Heart left ventricle (tissue), 16 donors: ENCODE measurements around the gene TET1. TPM values are rescaled to one million over a fixed set of nuclear protein-coding genes. Genes with fewer than 3 reads are reported as not detected.
"Not testable (repeated sequence)": the region's sequence is repeated elsewhere in the genome, so short reads cannot be mapped to it uniquely, and the experiment has no call there.

Source experiments
- ATAC-seq, 4 donors: fragments of 200-7000 bp; cut with Tn5 transposase; one replicate each; pipeline ENCODE4 v1.9.1; 2020 to 2022; ENCODE audit warnings: moderate library complexity in 4 of 4, mild to moderate bottlenecking in 3 of 4, moderate number of reproducible peaks in 1 of 4
- DNase-seq, 5 donors: peaks; one replicate each; pipeline ENCODE4 v3.0.0-alpha.2; 2020
- H3K27ac ChIP-seq, 12 donors: fragments of 200-600 bp; sonication (generic) in 4 of 12; one replicate each; pipeline versions ENCODE4 v1.5.0 to v1.8.0; 2016 to 2022; ENCODE audit warnings: mild to moderate bottlenecking in 2 of 12
- H3K27me3 ChIP-seq, 9 donors: fragments of 200-600 bp; sonication (generic) in 2 of 9; one replicate each; pipeline versions ENCODE4 v1.5.1 to v1.8.0; 2016 to 2022; ENCODE audit warnings: mild to moderate bottlenecking in 3 of 9
- H3K36me3 ChIP-seq, 9 donors: fragments of 200-600 bp; sonication (generic) in 2 of 9; one replicate each; pipeline versions ENCODE4 v1.5.0 to v1.8.0; 2018 to 2022; ENCODE audit warnings: mild to moderate bottlenecking in 2 of 9
- H3K4me1 ChIP-seq, 12 donors: fragments of 200-600 bp; sonication (generic) in 4 of 12; one replicate each; pipeline versions ENCODE4 v1.5.0 to v1.8.0; 2016 to 2022; ENCODE audit warnings: mild to moderate bottlenecking in 3 of 12
- H3K4me3 ChIP-seq, 12 donors: fragments of 200-600 bp; sonication (generic) in 4 of 12; one replicate each; pipeline versions ENCODE4 v1.5.0 to v1.8.0; 2017 to 2022; ENCODE audit warnings: mild to moderate bottlenecking in 9 of 12, moderate library complexity in 4 of 12
- H3K9me3 ChIP-seq, 12 donors: fragments of 200-600 bp; sonication (generic) in 4 of 12; one replicate each; pipeline versions ENCODE4 v1.5.0 to v1.8.0; 2016 to 2022; ENCODE audit warnings: mild to moderate bottlenecking in 1 of 12
- CTCF ChIP-seq, 12 donors: fragments of 200-600 bp; sonication (generic) in 4 of 12; IDR thresholded peaks; one replicate each; pipeline versions ENCODE4 v1.5.0 to v1.8.0; 2018 to 2022; ENCODE audit warnings: antibody characterized with exemption in 12 of 12, mild to moderate bottlenecking in 5 of 12
- POLR2A ChIP-seq, 2 donors: fragments of 450-650 bp; IDR thresholded peaks; one replicate each; pipeline ENCODE4 v1.6.1; 2017; ENCODE audit warnings: antibody characterized with exemption in 2 of 2, mild to moderate bottlenecking in 2 of 2, moderate library complexity in 2 of 2
- WGBS, 4 donors: extraction: QIAGEN DNeasy Blood & Tissue Kit in 2 of 4; methylation state at CpG; one replicate each; pipeline versions ENCODE4 v1.1.5 to v1.1.7; 2013 to 2018; 5-methylcytosine and 5-hydroxymethylcytosine counted together
- intact Hi-C, 10 donors: fragments of 100-400 bp; cut with DNase I; formaldehyde crosslinking; loops; one replicate each; pipeline versions ENCODE4 v1.11.1 to v1.14.2; 2022
- long read RNA-seq, 3 donors: library from polyadenylated mRNA; unstranded; transcript quantifications; one replicate each; pipeline ENCODE4 v2.0.0, GENCODE V29; 2020 to 2021
- polyA plus RNA-seq, 2 donors: library from polyadenylated mRNA; stranded (reverse); fragments of 200-250 nt; gene quantifications; one replicate each; pipeline ENCODE4 v1.2.3, GENCODE V29; 2013
- total RNA-seq, 9 donors: library from RNA; depleted of rRNA in 2 of 9; stranded (reverse); fragments of >200 nt in 2 of 9; fragmentation: NEBNext Ultra II Directional in 3 of 9; extraction: Animal tissue kit (Norgen Biotek cat#: 25700) in 3 of 9; gene quantifications; one replicate each; pipeline versions ENCODE4 v1.1.0 to v1.2.4, GENCODE V29; 2016 to 2023
- donor health status: ischemic (EF 13 %, LVEDD 7.1; RV severe dilation, severe dysfunction).
- donor health status: healthy with polysubstance abuse.
- donor health status: DM: no; HTN: yes; CAD: no.
- donor health status: DM: no; HTN: no; CAD: no.
- donor health status: ischemic (EF 25% LVEDD 6.9; RV normal size, moderate dysfunction).
- donor health status: ischemic (EF 25% LVEDD 5.7; RV mildly dilated, moderate dysfunction).
- donor health status: healthy.
- donor health status: DM: yes; HTN: yes; CAD: no.
- donor health status: ischemic (EF 35%, LVEDD 5.7; RV mildly dilated, moderate dysfunction).
- donor health status: nonischemic (EF 11% LVEDD 7.7; RV severe dilation, severe dysfunction).
- donor health status: DM: yes; HTN: yes; CAD: no.
- donor health status: PGD.
- donor health status: ischemic (EF 29% LVEDD 5.4; RV normal size, mild dysfunction).
- donor health status: nonischemic (EF 23%, LVEDD 6.1; RV moderate dilation, normal function).

Gene TET1
- 1 to 10 TPM; 1.3 to 4.1 (median 2.6) TPM for total RNA-seq
- under 1 TPM; 0.27 to 0.42 TPM for polyA plus RNA-seq
- long read RNA-seq, donor 1, partial matches to known transcripts = 0 of 1 reads
- long read RNA-seq, donor 1, other reads (novel, unspliced or antisense) = 1 of 1 reads
- long read RNA-seq, donor 2, partial matches to known transcripts = 0 of 3 reads
- long read RNA-seq, donor 2, other reads (novel, unspliced or antisense) = 3 of 3 reads
- long read RNA-seq, donor 3 = 0 reads

DNA sequence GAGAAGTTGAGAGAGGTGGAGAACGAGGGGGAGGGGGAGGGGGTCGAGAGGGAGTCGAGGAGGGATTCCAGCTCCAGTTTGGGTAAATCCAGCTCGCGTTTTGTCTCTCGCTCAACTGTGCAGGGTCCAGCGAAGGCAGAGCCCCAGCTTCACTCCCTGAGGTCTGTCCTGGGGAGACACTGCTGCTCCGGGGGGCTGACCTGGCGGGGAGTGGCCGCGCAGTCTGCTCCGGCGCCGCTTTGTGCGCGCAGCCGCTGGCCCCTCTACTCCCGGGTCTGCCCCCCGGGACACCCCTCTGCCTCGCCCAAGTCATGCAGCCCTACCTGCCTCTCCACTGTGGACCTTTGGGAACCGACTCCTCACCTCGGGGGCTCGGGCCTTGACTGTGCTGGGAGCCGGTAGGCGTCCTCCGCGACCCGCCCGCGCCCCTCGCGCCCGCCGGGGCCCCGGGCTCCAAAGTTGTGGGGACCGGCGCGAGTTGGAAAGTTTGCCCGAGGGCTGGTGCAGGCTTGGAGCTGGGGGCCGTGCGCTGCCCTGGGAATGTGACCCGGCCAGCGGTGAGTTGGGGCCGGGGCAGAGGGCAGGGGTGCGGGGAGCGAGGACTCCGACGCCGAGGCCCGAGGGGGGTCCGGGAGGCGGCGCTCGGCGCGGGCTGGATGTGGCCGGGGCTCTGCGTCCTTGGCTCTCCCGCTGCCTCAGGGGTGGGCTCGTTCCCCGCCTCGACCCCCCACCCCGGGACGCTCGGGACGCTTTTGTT, at the start of gene TET1:
TSS of gene TET1 (plus strand) at position 152 of the 757 bp plus-strand sequence. CDS start 12,002 bp downstream, outside the sequence.
- Histone ChIP-seq H3K27me3 (peaks cover 0 to 46% (median 9%) of the 10 kb centered on the region in 9 donors), H3K27ac (peak within 1 kb of the TSS in 7 of 12 donors; percentile 3 to 63 (median 32)), H3K4me1 (peaks cover 0 to 27% (median 7%) of the 10 kb centered on the region in 12 donors), H3K4me3 (peak within 1 kb of the TSS; percentile 61 to 91 (median 74)), H3K9me3 (no peaks in the 10 kb centered on the region), H3K36me3 (no peaks in the 10 kb centered on the region)
- intact Hi-C loops = loop anchor here in 4 of 10 donors (2.0 to 5.0 kb wide), 3 partner anchors 40 to 162 kb away; partner anchors contain the start of gene CCAR1 (in 1 of the 4)
- TF ChIP-seq CTCF (IDR thresholded peaks at IDR 0.05) = no peak
- no peak for TF ChIP-seq POLR2A (IDR thresholded peaks at IDR 0.05)
- 0 to 1% (median 1%) methylated on average over 31 to 66 of the region's 66 CpGs for WGBS, 4 donors
- peak; percentile 30 to 68 (median 43) for DNase-seq
- ATAC-seq = peak in 3 of 4 donors; percentile 55 to 81 (median 79)

- peaks cover 0 to 59% (median 29%) of the 10 kb centered on the region in 9 donors for H3K36me3 ChIP-seq
- H3K9me3 ChIP-seq, H3K4me3 ChIP-seq, H3K27ac ChIP-seq, H3K27me3 ChIP-seq, H3K4me1 ChIP-seq, intact Hi-C loops, ATAC-seq, DNase-seq: not testable (repeated sequence)
- 92 to 95% (median 93%) methylated on average over 2 of the region's 2 CpGs for WGBS, 4 donors
These were observed 43.9 kb upstream of the TET1 start for GRCh38 chr10:68516216-68516615.

DNA sequence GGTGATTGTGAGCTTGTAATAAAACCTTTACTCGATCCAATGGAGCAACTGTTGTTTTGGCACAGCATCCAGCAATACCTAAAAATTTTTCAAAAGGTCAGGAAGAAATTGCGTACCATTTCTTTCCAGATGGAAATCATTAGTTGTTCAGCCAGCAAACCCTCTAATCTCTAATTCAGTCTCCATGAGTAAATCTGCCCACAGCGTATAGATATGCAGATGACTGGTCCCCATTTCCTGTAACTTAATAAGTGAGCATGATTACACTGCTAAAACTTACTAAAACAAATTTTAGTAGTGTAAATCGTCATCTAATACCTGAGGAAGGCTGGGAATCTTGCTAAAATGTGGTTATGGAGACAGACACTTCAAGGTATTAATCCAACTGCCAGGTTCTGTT, 43.4 kb upstream of the TET1 start:
- H3K27ac ChIP-seq = no peak overlapping the region
- no peak overlapping the region for H3K4me3 ChIP-seq

GRCh38 chr10:68517188-68517587, 42.9 kb upstream of the TET1 start:
- ATAC-seq (no peak), DNase-seq (no peak)
- intact Hi-C loops = no loop called here
- WGBS, 4 donors = 95 to 96% (median 95%) methylated on average over 5 of the region's 5 CpGs
- Histone ChIP-seq H3K27me3 (no peaks in the 10 kb centered on the region), H3K4me3 (no peak overlapping the region), H3K27ac (no peak overlapping the region), H3K36me3 (peaks cover 0 to 53% (median 25%) of the 10 kb centered on the region in 9 donors), H3K4me1 (no peaks in the 10 kb centered on the region), H3K9me3 (no peaks in the 10 kb centered on the region)
- TF ChIP-seq POLR2A (IDR thresholded peaks at IDR 0.05) (no peak), CTCF (IDR thresholded peaks at IDR 0.05) (no peak)

More for the DNA sequence above, 43.4 kb upstream of the TET1 start:
- H3K9me3 ChIP-seq = no peaks in the 10 kb centered on the region
- TF ChIP-seq CTCF (IDR thresholded peaks at IDR 0.05) = no peak
- TF ChIP-seq POLR2A (IDR thresholded peaks at IDR 0.05) = no peak
- 67 to 68% (median 67%) methylated on average over 4 of the region's 4 CpGs for WGBS, 4 donors
- intact Hi-C loops = no loop called here
- no peaks in the 10 kb centered on the region for H3K4me1 ChIP-seq
- ATAC-seq = no peak
- DNase-seq = no peak
- no peaks in the 10 kb centered on the region for H3K27me3 ChIP-seq
- H3K36me3 ChIP-seq = peaks cover 0 to 55% (median 24%) of the 10 kb centered on the region in 9 donors

DNA sequence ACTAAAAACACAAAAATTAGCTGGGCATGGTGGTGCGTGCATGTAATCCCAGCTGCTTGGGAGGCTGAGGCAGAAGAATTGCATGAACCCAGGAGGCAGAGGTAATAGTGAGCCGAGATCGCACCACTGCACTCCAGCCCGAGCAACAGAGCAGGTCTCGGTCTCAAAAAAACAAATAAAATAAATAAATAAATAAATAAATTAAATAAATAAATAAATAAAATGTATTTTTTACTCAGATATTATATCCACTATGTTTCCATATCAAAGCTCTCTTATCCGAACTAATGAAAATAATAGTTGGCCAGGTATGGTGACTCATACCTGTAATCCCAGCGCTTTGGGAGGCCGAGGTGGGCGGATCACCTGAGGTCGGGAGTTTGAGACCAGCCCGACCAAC, 41.5 kb upstream of the TET1 start:
- H3K27ac ChIP-seq, DNase-seq, H3K27me3 ChIP-seq, intact Hi-C loops, H3K4me1 ChIP-seq, H3K9me3 ChIP-seq, H3K4me3 ChIP-seq, ATAC-seq: not testable (repeated sequence)
- 87 to 97% (median 93%) methylated on average over 11 of the region's 11 CpGs for WGBS, 4 donors
- peaks cover 0 to 54% (median 23%) of the 10 kb centered on the region in 9 donors for H3K36me3 ChIP-seq

DNA sequence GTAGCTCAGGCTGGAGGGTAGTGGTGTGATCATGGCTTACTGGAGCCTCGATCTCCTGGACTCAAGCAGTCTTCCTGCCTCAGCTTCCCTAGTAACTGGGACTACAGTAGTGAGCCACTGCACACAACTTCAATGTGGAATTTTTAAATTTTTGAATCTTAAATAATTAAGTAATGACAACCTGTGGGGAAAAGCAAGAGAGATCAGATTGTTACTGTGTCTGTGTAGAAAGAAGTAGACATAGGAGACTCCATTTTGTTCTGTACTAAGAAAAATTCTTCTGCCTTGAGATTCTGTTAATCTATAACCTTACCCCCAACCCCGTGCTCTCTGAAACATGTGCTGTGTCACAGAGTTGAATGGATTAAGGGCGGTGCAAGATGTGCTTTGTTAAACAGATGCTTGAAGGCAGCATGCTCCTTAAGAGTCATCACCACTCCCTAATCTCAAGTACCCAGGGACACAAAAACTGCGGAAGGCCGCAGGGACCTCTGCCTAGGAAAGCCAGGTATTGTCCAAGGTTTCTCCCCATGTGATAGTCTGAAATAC, 34.6 kb upstream of the TET1 start:
- H3K36me3 ChIP-seq = peaks cover 0 to 28% (median 8%) of the 10 kb centered on the region in 9 donors
- ATAC-seq, H3K27me3 ChIP-seq, H3K4me3 ChIP-seq, H3K27ac ChIP-seq, DNase-seq, H3K9me3 ChIP-seq: not testable (repeated sequence)
- intact Hi-C loops = loop anchor here in 1 of 10 donors (5.0 kb wide), 1 partner anchor 197 kb away; the partner anchor contains the start of gene CCAR1
- peaks cover 0 to 14% (median 5%) of the 10 kb centered on the region in 12 donors for H3K4me1 ChIP-seq
- WGBS, 4 donors = 69 to 80% (median 72%) methylated on average over 3 to 5 of the region's 5 CpGs
